HG03521 (cell line): Measurements from ENCODE around the gene RAB40C.
A peak's percentile ranks its signal among the peaks of the same experiment; 100 is the strongest.

Experiments used
- ATAC-seq: cut with Tn5 transposase; IDR thresholded peaks from one replicate; pipeline ENCODE4 v1.9.1; 2021; ENCODE audit warnings: mild to moderate bottlenecking, moderate library complexity; ENCODE audit not compliant: unreplicated experiment

RAB40C gene

DNA sequence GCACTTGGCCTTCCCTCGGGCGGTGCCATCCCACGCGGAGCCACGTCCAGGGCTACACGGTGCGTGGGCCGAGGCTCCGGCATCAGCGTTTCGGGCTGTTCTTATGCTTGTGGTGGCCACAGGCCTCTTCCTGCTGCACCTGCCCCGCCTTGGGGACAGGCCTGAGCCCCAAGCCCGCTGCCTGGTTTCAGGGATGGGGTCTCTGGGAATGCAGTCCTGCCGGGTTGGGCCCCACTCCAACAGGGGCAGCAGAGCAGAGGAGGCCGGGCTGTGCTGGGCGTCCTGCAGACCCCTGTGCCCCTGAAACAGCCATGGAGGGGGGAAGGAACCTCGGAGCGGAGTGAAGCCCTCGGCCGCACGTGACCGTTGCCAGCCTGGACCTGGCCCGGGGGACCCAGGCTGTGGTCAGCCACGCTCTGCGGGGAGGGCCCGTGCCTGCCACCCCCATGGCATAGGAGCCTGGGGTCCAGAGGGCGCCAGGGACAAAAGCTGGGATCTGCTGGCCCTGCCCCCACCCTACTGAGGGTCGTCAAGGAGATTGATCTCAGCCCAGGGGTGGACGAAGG, 40.5 kb downstream of the RAB40C start:
- no peak for ATAC-seq

DNA sequence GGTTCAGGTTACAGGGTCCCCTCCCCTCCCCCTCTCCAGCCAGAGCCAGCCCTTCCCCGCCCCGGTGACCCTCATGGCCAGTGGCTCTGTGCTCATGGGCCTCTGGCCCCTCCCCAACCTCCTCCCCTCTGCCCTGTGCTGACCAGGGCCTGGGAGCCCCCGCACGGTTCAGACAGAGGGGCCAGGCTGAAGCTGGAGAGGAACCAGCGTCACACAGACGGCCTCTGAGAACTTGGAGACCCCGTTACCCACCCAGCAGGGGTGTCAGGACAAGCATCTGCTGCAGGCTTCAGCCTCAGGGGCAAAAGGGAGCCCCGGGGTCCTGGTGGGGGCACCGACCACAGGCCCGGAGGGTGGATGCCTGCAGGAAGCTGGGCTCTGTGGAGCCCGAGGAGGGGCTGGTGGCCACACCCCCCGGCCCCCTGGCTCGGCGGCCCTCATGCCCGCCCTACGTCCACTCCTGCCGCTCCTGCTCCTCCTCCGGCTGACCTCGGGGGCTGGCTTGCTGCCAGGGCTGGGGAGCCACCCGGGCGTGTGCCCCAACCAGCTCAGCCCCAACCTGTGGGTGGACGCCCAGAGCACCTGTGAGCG, 41.0 kb downstream of the RAB40C start, which contains the start of gene WFIKKN1:
WFIKKN1 (plus strand) TSS at position 171 of the 591 bp plus-strand sequence; CDS start at position 440, 269 bp downstream.
- ATAC-seq, result no peak

DNA sequence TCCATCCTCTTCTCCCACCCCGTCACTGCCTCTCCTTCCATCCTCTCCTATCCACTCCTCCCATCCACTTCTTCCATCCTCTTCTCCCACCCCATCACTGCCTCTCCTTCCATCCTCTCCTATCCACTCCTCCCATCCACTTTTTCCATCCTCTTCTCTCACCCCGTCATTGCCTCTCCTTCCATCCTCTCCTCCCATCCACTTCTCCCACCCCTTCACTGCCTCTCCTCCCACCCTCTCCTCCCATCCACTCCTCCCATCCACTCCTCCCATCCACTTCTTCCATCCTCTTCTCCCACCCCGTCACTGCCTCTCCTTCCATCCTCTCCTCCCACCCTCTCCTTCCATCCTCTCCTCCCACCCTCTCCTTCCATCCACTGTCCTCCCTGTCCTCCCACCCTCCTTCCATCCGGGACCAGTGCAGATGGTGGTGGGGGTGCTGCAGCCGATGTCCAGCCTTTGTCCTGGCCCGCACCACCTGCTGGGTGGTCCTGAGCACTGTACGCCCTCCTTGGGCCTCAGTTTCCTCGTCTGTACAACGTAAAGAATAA, 42.0 kb downstream of the RAB40C start:
- ATAC-seq, result no peak

DNA sequence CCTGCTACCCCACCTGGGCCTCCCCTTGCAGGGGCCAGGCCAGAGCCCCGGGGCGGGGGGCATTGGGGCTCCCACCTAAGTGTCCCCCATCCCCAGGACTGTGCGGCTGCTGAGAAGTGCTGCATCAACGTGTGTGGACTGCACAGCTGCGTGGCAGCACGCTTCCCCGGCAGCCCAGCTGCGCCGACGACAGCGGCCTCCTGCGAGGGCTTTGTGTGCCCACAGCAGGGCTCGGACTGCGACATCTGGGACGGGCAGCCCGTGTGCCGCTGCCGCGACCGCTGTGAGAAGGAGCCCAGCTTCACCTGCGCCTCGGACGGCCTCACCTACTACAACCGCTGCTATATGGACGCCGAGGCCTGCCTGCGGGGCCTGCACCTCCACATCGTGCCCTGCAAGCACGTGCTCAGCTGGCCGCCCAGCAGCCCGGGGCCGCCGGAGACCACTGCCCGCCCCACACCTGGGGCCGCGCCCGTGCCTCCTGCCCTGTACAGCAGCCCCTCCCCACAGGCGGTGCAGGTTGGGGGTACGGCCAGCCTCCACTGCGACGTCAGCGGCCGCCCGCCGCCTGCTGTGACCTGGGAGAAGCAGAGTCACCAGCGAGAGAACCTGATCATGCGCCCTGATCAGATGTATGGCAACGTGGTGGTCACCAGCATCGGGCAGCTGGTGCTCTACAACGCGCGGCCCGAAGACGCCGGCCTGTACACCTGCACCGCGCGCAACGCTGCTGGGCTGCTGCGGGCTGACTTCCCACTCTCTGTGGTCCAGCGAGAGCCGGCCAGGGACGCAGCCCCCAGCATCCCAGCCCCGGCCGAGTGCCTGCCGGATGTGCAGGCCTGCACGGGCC, 42.8 kb downstream of the RAB40C start:
- ATAC-seq, result no peak

DNA sequence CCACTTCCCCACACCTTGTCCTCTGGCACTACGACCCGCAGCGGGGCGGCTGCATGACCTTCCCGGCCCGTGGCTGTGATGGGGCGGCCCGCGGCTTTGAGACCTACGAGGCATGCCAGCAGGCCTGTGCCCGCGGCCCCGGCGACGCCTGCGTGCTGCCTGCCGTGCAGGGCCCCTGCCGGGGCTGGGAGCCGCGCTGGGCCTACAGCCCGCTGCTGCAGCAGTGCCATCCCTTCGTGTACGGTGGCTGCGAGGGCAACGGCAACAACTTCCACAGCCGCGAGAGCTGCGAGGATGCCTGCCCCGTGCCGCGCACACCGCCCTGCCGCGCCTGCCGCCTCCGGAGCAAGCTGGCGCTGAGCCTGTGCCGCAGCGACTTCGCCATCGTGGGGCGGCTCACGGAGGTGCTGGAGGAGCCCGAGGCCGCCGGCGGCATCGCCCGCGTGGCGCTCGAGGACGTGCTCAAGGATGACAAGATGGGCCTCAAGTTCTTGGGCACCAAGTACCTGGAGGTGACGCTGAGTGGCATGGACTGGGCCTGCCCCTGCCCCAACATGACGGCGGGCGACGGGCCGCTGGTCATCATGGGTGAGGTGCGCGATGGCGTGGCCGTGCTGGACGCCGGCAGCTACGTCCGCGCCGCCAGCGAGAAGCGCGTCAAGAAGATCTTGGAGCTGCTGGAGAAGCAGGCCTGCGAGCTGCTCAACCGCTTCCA, 43.6 kb downstream of the RAB40C start:
- no peak for ATAC-seq

DNA sequence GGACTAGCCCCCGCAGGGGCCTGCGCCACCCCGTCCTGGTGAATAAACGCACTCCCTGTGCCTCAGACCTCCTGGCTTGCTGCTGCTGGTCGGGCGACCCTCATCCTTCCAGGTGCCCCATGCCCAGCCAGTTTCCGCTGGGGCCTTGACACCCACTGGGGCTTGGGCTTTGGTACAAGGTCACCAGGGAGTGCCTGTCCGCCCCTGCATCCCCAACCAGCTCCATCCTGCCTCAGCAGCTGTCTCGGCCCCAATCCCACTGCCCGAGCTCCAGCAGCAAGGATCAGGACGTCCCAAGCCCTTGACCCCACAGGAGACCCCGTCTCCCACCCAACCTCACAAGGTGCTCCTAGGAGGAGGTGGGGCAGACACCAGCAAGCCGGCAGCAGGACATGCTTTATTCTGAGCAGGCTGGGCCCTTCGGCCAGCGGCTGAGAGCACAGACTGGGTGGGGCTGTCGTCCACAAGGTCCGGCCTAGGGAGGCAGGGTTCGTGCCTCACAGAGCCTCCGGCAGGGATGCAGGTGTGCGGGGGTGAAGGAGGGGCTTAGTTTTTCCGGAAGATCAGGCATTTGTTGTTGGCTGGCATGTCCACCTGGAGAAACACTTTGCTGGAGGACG, 44.3 kb downstream of the RAB40C start:
- no peak for ATAC-seq

DNA sequence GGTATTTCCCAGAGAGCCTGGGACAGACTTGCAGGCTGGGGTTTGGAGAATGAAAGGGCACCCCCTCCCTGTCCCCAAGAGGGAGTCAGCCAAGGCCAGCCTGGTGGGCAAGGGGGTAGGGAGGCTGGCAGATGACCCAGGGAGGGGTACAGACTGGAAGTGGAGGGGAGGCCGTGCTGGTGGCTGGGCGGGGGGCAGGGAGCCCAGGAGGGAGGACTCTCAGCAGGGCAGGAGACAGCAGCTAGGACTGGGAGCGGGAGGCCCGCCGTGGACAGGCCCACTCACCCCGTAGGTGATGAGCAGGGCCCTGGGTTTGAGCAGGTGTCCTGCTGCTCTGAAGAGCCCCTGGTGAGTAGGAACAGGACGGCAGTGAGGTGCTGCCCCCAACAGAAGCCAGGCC, 45.1 kb downstream of the RAB40C start:
- no peak for ATAC-seq

DNA sequence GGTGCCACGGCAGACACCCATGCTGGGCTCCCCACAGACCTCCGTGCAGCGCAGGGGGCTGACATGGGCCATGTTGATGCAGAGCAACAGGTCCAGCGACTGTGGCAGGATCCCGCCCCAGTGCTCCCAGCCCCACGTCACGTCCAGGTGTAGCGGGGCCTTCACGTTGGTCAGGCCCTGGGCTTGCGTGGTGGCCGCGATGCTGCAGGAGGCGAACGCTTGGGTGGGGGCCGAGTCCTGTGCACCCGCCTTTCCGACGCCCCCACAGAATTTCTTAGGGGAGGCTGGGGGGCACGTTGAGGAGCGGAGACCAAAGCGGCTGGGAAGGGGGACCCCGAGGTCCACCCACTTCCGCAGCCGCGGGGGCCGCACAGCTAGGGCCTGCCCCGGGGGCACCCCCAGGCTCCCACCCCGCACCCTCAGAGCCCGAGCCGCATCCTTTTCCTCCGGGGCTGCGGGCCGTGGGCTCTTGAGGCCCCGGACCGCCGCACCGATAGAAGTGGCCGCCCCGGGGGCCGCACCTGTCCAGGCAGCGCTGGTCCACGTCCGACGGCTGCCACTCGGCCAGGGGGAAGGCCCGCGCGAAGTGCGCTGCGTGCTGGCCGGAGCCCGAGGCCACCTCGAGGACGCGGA, 45.8 kb downstream of the RAB40C start:
- no peak for ATAC-seq

DNA sequence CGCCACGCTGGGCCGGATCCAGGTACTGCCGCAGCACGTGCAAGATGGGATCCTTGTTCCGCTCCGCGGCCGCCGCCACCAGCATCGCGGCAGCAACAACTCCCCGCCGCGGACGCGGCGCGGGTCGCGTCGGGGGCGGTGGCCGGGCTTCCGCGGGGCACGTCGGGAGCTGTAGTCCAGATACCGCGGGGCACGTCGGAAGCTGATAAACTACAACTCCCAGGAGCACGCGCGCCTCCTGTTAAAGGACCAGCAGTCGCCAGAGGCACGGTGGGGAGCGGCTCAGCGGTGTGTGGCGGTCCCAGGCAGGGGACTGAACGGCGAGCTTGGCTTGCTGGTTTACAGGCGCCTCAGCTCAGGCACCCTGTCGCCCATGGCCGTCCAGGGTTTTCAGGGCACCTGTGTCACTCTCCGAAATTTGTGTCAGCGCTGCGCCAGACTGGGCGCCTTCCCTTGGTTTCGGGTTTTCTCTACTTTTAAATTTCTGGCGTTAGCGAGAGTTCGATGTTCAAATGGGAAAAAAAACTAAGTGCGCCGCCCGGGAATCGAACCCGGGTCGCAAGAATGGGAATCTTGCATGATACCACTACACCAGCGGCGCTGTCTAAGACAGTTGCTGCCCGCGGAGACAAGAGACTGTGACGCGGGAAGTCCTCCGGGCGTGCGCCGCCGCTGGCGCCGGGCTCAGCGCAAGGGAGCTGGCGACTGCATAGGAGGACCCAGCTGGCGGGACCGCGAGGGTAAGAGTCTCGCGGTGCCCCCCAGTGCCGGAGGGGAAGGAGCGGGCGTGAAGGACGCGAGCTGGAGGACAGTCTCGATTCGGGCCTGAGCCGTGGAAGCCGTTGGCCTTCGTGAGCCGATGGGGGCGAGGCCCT, 46.6 kb downstream of the RAB40C start, which contains the start of gene METTL26:
METTL26 (minus strand) TSS at position 100 of the 875 bp plus-strand sequence; CDS start at position 85, 15 bp downstream.
- peak; percentile 52 for ATAC-seq

DNA sequence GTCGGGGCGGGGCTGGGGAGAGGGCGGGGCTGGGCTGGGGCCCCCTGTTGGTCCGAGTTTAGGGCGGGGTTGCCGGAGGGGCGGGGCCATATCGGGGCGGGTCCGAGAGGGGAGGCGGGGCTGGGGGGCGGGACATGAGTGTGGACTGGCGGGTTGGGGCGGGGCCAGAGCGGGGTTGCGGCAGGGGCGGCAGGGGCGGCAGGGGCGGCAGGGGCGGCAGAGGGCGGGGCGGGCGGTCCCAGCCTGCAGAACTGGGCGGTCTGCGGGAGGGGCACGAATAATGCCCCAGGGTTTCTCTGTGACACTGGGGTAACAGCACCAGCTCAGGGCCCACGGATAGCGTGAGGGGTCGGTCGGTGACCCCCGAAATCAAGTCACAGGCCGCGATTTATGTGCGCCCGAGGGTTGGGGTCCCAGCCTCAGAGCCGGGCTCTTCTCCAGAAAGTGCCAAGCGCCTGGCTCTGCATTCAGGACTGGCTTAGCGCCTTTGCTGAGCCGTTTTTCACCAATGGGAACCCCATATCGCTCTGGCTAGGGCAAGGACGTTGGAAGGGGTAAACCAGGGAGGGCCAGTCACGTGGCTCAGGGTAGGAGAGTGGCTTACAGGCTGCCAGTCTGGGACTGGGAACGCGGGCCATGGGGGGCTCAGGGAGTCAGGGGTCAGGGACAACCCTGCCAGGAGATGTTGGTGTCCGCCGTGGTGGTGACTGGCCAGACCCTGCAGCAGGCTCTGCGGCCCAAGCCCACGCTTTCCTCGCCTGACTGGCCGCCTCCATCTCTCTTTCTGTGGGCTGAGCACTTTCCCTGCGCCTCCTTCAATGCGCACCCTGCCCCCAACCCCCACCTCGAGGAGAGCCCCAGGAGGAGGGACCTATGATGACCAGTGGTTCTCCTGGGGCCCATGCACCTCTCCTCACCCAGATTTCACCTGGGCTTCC, 47.5 kb downstream of the RAB40C start:
- no peak for ATAC-seq

DNA sequence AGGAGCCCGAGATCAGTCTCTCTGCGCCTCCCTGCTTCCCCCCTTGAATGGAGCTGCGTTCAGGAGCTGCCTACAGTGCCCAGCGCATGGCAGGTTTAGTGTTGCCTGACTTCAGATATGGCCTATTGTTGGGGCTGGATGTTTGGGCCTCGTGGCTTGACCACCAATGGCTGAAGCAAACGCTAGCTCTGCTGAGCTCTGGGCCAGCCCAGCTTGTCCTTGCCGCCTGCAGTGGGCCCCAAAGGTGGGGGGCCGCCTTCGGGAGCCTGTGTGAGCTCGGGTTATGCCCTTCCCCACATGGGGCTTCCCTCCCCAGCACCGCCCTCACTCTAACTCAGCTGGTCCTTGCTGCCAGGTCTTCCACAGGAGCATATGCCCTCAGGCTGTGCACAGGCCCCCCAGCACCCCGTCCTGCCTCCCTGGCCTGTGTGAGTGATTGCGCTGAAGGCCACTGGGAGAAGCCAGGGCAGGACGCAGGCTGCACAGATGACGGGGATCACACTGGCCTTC, 48.2 kb downstream of the RAB40C start:
- no peak for ATAC-seq

DNA sequence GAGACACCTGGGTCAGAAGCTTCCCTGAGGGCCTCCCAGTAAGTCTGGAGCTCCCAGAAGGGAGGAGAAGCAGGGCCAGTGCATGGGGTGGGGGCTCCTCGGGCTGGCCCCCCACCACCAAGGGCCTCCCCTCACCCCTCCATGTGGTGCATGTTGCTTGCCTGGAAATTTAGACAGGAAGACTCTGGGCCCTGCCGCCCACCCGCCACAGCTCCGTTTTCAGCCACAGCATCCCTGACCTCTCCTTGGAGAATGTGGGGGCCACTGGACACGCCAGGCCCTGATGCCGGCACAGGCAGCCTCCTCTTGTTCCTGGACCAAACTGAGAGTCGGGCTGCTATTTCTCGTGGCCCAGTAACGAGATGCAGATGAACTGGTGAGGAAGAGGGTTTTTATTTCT, 49.0 kb downstream of the RAB40C start:
- ATAC-seq, result no peak

DNA sequence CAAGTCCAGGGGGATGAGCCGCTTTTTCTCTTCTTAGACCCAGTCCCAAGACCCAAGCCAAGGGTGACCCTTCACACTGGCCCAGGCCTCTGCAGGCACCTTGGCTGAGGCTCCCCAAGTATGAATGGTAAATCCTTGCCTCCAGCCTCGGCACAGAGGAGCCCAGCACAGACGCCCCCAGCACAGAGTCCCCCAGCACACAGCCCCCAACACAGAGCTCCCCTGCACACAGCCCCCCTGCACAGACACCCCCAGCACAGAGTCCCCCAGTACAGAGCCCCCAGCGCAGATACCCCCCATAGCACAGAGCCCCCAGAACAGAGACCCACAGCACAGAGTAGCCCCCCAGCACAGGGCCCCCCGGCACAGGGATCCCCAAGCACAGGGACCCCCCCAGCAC, 50.7 kb downstream of the RAB40C start:
- no peak for ATAC-seq

DNA sequence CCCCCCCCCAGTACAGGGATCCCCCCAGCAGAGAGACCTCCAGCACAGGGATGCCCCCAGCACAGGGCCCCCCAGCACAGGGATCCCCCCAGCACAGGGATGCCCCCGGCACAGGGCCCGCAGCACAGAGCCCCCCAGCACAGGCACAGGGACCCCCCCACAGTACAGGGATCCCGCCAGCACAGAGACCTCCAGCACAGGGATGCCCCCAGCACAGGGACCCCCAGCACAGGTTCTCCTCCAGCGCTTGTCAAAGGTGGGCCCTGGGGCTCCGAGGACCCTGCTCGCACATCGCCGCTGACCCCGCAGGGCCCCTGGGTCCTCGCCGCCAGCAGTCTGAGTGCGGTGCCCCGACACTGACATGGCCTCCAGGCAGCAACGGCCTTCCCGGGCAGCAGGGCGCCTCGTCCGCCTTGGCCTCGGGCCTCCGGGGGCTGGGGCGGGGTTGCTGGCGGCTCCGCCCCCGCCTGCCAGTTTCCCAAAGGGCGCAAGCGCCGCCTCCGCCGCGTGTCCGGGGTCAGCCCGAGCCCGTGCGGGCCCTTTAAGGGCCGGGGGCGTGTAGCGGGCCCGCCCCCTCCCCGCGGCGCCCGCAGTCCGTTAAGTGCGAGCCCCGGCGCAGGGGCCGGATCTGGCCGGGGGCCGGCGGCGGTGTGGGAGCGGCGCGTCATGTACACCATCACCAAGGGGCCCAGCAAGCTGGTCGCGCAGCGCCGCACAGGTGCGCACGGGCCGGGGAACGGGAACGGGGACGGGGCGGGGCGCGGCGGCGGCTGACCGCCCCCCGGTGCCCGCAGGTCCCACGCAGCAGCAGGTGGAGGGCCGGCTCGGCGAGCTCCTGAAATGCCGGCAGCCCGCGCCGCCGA, 51.7 kb downstream of the RAB40C start, which contains the start of gene MCRIP2:
MCRIP2 (plus strand) TSS at position 503 of the 863 bp plus-strand sequence; CDS start at position 667, 164 bp downstream.
- peak; percentile 41 for ATAC-seq

DNA sequence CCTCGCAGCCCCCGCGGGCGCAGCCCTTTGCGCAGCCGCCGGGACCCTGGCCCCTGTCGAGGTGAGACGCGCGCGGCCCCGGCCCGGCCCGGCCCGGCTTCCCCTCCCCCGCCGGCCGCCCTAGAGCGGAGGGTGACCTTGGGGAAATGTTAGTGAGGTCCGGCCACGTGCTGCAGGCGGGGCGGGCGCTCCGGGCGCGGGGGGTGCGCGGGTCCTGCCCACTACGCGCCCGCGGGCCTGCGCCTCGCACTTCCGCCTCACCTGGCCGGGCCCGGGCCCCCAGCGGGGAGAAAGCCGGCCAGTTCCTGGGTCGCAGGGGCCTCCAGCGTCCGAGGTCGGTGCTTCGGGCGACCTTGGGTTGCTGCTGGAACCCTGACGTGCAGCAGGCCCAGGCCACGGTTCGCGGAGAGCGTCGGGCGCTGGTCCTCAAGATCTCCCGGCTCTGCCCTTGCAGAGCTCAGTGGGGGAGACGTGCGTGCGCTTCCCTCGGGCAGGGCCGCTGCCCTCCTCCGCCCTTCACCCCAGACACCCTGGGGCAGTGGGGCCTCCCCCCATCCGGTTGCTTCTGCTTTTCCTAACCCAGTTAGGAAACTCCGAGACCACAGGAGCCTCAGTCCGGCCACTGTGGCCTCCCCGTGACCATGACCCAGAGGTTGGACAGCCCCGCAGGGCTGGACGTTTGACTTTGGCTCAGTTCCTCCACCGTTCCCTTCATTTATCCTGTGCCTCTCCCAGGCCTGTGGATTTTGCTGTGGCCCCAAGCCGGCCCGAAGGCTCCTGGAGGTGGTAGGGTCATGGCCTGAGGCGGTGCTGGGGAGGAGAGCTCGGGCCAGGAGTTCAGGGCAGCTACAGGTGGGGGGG, 52.6 kb downstream of the RAB40C start:
- peak; percentile 39 for ATAC-seq

DNA sequence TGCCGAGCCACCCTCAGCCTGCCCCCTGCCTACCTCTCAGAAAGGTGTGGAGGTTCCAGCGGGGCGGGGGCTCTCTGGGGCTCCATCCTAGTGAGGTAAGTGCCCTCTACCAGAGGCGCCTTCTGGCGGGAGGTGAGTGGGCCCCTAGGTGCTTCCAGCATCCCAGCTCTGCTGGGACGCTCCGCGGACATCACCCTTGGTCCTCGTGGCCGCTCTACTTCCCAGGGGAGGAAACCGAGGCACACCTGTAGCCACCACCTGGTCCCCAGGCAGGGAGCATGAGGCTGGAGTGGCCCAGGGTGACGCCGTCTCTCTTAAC, 53.1 kb downstream of the RAB40C start:
- ATAC-seq, result no peak
